DND-41 (cell line): ENCODE data around the gene KRT13.

Source experiments
- ATAC-seq: fragments of 200-7000 bp; cut with Tn5 transposase; 3 replicates; pipeline ENCODE4 v1.9.1; 2021; ENCODE audit warnings: low read depth; ENCODE audit not compliant: insufficient read depth
- DNase-seq: peaks from one replicate; pipeline ENCODE4 v3.0.0-alpha.2; 2020
- H2AFZ ChIP-seq: 2 replicates; pipeline ENCODE4 v1.6.0; 2012; ENCODE audit warnings: low read depth, low read length
- H3K27ac ChIP-seq: 2 replicates; pipeline ENCODE4 v1.5.1; 2012; ENCODE audit warnings: low read length, inconsistent platforms
- H3K27me3 ChIP-seq: fragments of 200-600 bp; sonication (generic); 2 replicates; pipeline ENCODE4 v1.6.0; 2012; ENCODE audit warnings: low read length, mild to moderate bottlenecking, inconsistent platforms; ENCODE audit not compliant: insufficient read depth, poor library complexity
- H3K36me3 ChIP-seq: 2 replicates; pipeline ENCODE4 v1.5.1; 2012; ENCODE audit warnings: low read length, inconsistent platforms; ENCODE audit not compliant: insufficient read depth
- H3K4me1 ChIP-seq: 2 replicates; pipeline ENCODE4 v1.5.1; 2012; ENCODE audit warnings: mild to moderate bottlenecking, low read length; ENCODE audit not compliant: insufficient read depth
- H3K4me2 ChIP-seq: 2 replicates; pipeline ENCODE4 v1.6.0; 2012; ENCODE audit warnings: mild to moderate bottlenecking, moderate library complexity, low read length, inconsistent platforms; ENCODE audit not compliant: insufficient read depth
- H3K4me3 ChIP-seq, 2 experiments: fragments of 200-600 bp in 1 of 2; shearing (Covaris generic) in 1 of 2; 2 replicates each; pipeline ENCODE4 v1.5.1; 2012 to 2016; ENCODE audit warnings: inconsistent platforms in 2 of 2, low read length in 2 of 2, mild to moderate bottlenecking in 2 of 2, low read depth in 1 of 2, moderate library complexity in 1 of 2
- H3K79me2 ChIP-seq: 2 replicates; pipeline ENCODE4 v1.6.0; 2012; ENCODE audit warnings: low read length, inconsistent platforms; ENCODE audit not compliant: insufficient read depth
- H3K9ac ChIP-seq: 2 replicates; pipeline ENCODE4 v1.6.0; 2012; ENCODE audit warnings: low read depth, mild to moderate bottlenecking, inconsistent platforms, low read length, moderate library complexity
- H3K9me3 ChIP-seq: 2 replicates; pipeline ENCODE4 v1.5.1; 2012; ENCODE audit warnings: low read length, moderate library complexity, mild to moderate bottlenecking, inconsistent platforms; ENCODE audit not compliant: insufficient read depth, severe bottlenecking
- H4K20me1 ChIP-seq: 2 replicates; pipeline ENCODE4 v1.6.0; 2012; ENCODE audit warnings: low read length; ENCODE audit not compliant: insufficient read depth
- EZH2 ChIP-seq: IDR thresholded peaks from 3 replicates; pipeline ENCODE4 v1.6.1; 2012; ENCODE audit warnings: borderline replicate concordance, low read depth, mild to moderate bottlenecking, moderate library complexity, low read length, inconsistent platforms; ENCODE audit not compliant: severe bottlenecking
- TF ChIP-seq, protein P1 (sequence below): IDR thresholded peaks from 2 replicates; pipeline ENCODE4 v1.5.1; 2012; ENCODE audit warnings: borderline replicate concordance, low read length, moderate library complexity, mild to moderate bottlenecking; ENCODE audit not compliant: poor library complexity, severe bottlenecking; ENCODE audit errors: extremely low read depth

KRT13 gene

DNA sequence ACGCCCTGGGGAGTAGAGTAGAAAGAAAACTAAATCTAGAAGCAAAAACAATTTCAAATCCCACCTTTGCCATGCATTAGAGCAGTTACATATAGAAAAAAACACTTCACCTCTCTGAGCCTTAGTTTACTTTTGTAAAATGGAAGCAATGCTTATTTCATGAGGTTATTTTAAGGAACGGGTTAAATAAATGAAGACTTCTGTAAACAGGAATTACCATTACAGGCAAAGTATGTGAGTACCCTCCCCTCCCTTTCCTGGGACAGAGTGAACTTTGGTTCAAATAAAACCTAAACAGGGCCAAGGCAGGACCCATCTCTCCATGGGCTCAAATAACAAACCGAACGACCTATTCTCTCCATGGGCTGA lies 17.8 kb upstream of the KRT13 start:
- no peak overlapping the region for H3K27ac ChIP-seq
- H3K4me2 ChIP-seq, result no peak overlapping the region
- no peaks in the 10 kb centered on the region for H3K9me3 ChIP-seq
- TF ChIP-seq, protein P1, sequence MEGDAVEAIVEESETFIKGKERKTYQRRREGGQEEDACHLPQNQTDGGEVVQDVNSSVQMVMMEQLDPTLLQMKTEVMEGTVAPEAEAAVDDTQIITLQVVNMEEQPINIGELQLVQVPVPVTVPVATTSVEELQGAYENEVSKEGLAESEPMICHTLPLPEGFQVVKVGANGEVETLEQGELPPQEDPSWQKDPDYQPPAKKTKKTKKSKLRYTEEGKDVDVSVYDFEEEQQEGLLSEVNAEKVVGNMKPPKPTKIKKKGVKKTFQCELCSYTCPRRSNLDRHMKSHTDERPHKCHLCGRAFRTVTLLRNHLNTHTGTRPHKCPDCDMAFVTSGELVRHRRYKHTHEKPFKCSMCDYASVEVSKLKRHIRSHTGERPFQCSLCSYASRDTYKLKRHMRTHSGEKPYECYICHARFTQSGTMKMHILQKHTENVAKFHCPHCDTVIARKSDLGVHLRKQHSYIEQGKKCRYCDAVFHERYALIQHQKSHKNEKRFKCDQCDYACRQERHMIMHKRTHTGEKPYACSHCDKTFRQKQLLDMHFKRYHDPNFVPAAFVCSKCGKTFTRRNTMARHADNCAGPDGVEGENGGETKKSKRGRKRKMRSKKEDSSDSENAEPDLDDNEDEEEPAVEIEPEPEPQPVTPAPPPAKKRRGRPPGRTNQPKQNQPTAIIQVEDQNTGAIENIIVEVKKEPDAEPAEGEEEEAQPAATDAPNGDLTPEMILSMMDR, result no peak
- TF ChIP-seq EZH2, result no peak
- H2AFZ ChIP-seq, result no peak overlapping the region
- H3K4me3 ChIP-seq, result no peak overlapping the region
- no peaks in the 10 kb centered on the region for H3K79me2 ChIP-seq
- H3K4me1 ChIP-seq, result no peaks in the 10 kb centered on the region
- ATAC-seq (no peak), DNase-seq (no peak)
- H3K27me3 ChIP-seq, result peaks cover 12% of the 10 kb centered on the region
- H3K36me3 ChIP-seq, result no peaks in the 10 kb centered on the region
- peaks cover 2% of the 10 kb centered on the region for H4K20me1 ChIP-seq
- no peak overlapping the region for H3K9ac ChIP-seq

DNA sequence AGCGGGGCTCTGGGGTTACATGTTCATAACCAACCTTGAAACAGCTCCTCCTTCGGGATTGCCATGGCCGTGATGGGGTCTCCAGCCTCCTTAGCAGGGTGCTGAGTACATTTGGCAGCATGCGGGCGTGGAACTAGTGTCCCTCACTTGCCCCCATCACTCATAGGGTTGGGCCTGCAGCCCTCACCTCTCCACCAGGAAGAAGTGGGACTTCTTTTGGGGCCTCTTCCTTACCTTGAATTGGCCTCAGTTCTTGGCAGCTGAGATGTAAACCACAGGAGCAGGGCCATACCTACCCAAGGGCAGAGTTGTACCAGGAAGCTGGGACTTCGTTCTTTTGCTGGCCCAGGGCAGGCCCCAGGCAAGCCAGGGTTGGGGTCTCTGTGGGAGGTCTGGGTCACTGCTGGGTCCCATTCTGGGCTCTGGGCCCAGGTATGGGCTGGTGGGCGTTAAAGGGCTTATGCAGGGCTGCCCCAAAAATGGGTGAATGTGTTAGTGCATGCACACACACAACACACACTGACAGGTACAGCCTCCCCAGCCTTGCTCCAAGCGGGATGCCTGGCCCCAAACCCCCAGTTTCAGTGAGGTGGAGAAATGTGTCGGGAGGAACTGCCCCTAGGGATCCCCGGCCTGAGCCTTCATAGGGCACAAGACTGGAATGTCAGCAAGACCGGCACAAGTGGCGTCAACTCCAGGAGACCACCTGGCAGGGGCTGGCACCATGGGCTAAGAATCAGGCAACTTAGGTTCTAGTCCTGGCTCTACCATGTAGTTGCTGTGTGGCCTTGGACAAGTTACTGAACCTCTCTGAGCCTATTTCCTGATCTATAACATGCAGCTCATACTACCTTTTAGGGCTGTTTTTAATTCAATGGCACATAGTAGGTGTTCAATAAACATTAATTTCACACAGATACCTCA lies 17.2 kb upstream of the KRT13 start:
- Histone ChIP-seq H3K27me3 (peaks cover 12% of the 10 kb centered on the region), H3K4me1 (no peaks in the 10 kb centered on the region), H3K36me3 (no peaks in the 10 kb centered on the region), H3K79me2 (no peaks in the 10 kb centered on the region), H3K9ac (no peak overlapping the region), H2AFZ (no peak overlapping the region), H3K4me2 (no peak overlapping the region), H3K4me3 (no peak overlapping the region), H4K20me1 (peaks cover 2% of the 10 kb centered on the region), H3K27ac (no peak overlapping the region), H3K9me3 (no peaks in the 10 kb centered on the region)
- TF ChIP-seq, protein P1, result no peak
- TF ChIP-seq EZH2, result no peak
- ATAC-seq (no peak), DNase-seq (no peak)

DNA sequence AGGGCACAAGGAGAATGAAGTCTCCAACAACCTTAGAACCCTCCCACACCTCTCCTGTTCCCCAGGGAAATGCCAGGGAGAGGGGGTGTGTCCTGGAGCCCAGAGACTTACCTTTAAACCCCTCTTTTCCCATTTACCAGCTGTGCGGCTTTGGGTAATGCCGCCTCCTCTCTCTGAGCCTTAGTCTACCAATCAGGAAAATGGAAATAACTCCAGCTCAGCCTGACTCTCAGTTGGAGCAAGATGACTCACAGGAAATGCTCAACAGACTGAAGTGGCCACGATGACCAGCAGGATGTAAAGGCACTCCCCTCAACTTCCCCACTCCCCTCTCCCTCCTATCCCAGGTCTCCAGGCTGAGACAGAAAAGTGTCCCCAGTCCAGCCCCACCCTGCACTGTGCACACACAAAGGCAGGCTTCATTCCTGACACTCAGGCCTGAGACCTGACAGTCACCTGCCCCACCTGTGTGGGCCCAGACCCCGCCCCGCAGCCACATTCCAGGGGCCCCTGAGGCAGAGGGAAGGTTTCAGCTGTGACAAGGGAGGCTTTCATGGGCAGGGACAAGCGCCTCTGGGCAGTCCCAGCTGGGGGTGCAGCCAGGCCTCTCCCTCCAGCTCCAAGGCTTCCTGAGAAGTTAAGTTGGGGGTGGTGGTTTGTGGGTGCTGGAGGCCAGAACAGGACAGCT lies 16.3 kb upstream of the KRT13 start:
- H3K4me3 ChIP-seq, result no peak overlapping the region
- H3K27ac ChIP-seq, result no peak overlapping the region
- no peak for TF ChIP-seq EZH2
- TF ChIP-seq, protein P1, result no peak
- no peak overlapping the region for H3K9ac ChIP-seq
- no peaks in the 10 kb centered on the region for H3K79me2 ChIP-seq
- H3K27me3 ChIP-seq, result peaks cover 12% of the 10 kb centered on the region
- no peaks in the 10 kb centered on the region for H3K36me3 ChIP-seq
- peaks cover 2% of the 10 kb centered on the region for H4K20me1 ChIP-seq
- no peak overlapping the region for H3K4me2 ChIP-seq
- no peaks in the 10 kb centered on the region for H3K4me1 ChIP-seq
- no peak overlapping the region for H2AFZ ChIP-seq
- no peak for DNase-seq
- H3K9me3 ChIP-seq, result no peaks in the 10 kb centered on the region
- no peak for ATAC-seq
